Skin epidermis (tissue), 12 donors: ENCODE measurements around the gene CUEDC1.
"Not testable (repeated sequence)": the region's sequence is repeated elsewhere in the genome, so short reads cannot be mapped to it uniquely, and the experiment has no call there.

ENCODE experiments used
- H3K27ac ChIP-seq, 21 experiments: fragments of 200-600 bp; sonication (generic) in 11 of 21; one replicate each; pipeline ENCODE4 v1.5.0; 2020; ENCODE audit warnings: mild to moderate bottlenecking in 3 of 21, inconsistent platforms in 2 of 21, moderate library complexity in 2 of 21
- H3K4me3 ChIP-seq, 7 experiments: fragments of 200-600 bp; sonication (generic) in 2 of 7; one replicate each; pipeline ENCODE4 v1.5.0; 2020; ENCODE audit warnings: inconsistent platforms in 2 of 7, mild to moderate bottlenecking in 2 of 7, moderate library complexity in 1 of 7

CUEDC1 gene

GRCh38 chr17:57923182-57923872 lies 31.9 kb downstream of the CUEDC1 start:
- H3K27ac ChIP-seq: no peak overlapping the region
- no peak overlapping the region for H3K4me3 ChIP-seq

- H3K27ac ChIP-seq: peak overlapping the region in 1 of 21 experiments; percentile 71
- H3K4me3 ChIP-seq: not testable (repeated sequence)
Observed at GRCh38 chr17:57922745-57923144, 32.5 kb downstream of the CUEDC1 start.

GRCh38 chr17:57920916-57921703 lies 34.1 kb downstream of the CUEDC1 start:
- H3K4me3 ChIP-seq: no peak overlapping the region

GRCh38 chr17:57919918-57920317 lies 35.3 kb downstream of the CUEDC1 start:
- no peak overlapping the region for H3K4me3 ChIP-seq
- no peak overlapping the region for H3K27ac ChIP-seq

More at GRCh38 chr17:57920916-57921703, 34.1 kb downstream of the CUEDC1 start:
- H3K27ac ChIP-seq: peak overlapping the region in 8 of 21 experiments; percentile 3 to 71 (median 27)

- Histone ChIP-seq H3K4me3 (no peak overlapping the region), H3K27ac (peak overlapping the region in 11 of 21 experiments; percentile 22 to 77 (median 54))
Observed at GRCh38 chr17:57918017-57918895, 37.0 kb downstream of the CUEDC1 start.

- peak overlapping the region in 8 of 21 experiments; percentile 22 to 77 (median 43) for H3K27ac ChIP-seq
- no peak overlapping the region for H3K4me3 ChIP-seq
Observed at GRCh38 chr17:57916925-57917858, 38.0 kb downstream of the CUEDC1 start.

GRCh38 chr17:57915985-57916757 lies 39.0 kb downstream of the CUEDC1 start:
- Histone ChIP-seq H3K27ac (peak overlapping the region in 5 of 21 experiments; percentile 1 to 63 (median 29)), H3K4me3 (no peak overlapping the region)

GRCh38 chr17:57915544-57915943 lies 39.7 kb downstream of the CUEDC1 start:
- H3K27ac ChIP-seq: peak overlapping the region in 2 of 21 experiments; percentile 28 to 63
- H3K4me3 ChIP-seq: no peak overlapping the region

GRCh38 chr17:57914273-57915142 lies 40.7 kb downstream of the CUEDC1 start:
- peak overlapping the region in 5 of 21 experiments; percentile 7 to 43 (median 10) for H3K27ac ChIP-seq

GRCh38 chr17:57913575-57914272 lies 41.5 kb downstream of the CUEDC1 start:
- Histone ChIP-seq H3K4me3 (no peak overlapping the region), H3K27ac (peak overlapping the region in 3 of 21 experiments; percentile 7 to 43 (median 10))

More at GRCh38 chr17:57914273-57915142, 40.7 kb downstream of the CUEDC1 start:
- no peak overlapping the region for H3K4me3 ChIP-seq

- Histone ChIP-seq H3K27ac (peak overlapping the region in 8 of 21 experiments; percentile 3 to 72 (median 50)), H3K4me3 (no peak overlapping the region)
Observed at GRCh38 chr17:57911834-57912673, 43.2 kb downstream of the CUEDC1 start.

- no peak overlapping the region for H3K4me3 ChIP-seq
- H3K27ac ChIP-seq: peak overlapping the region in 2 of 21 experiments; percentile 1 to 48
Observed at GRCh38 chr17:57910462-57911420, 44.5 kb downstream of the CUEDC1 start.

- no peak overlapping the region for H3K4me3 ChIP-seq
- H3K27ac ChIP-seq: no peak overlapping the region
Observed at GRCh38 chr17:57909551-57909950, 45.7 kb downstream of the CUEDC1 start.

- Histone ChIP-seq H3K4me3 (no peak overlapping the region), H3K27ac (no peak overlapping the region)
Observed at GRCh38 chr17:57908278-57908677, 46.9 kb downstream of the CUEDC1 start.
